Upper lobe of left lung (tissue), 6 donors: ENCODE measurements around the gene INO80D. TPM values are rescaled to one million over a fixed set of nuclear protein-coding genes. Genes with fewer than 3 reads are reported as not detected.

ENCODE experiments used
- ATAC-seq, 2 donors: fragments of 200-7000 bp; cut with Tn5 transposase; one replicate each; pipeline ENCODE4 v1.9.1; 2022; ENCODE audit warnings: mild to moderate bottlenecking in 2 of 2, moderate library complexity in 2 of 2; ENCODE audit not compliant: low FRiP score in 2 of 2
- DNase-seq, 2 donors: peaks; one replicate each; pipeline ENCODE4 v3.0.0-alpha.2; 2019 to 2020
- H3K27ac ChIP-seq, 4 donors: fragments of 200-600 bp; sonication (generic); one replicate each; pipeline ENCODE4 v1.5.1; 2016 to 2019
- H3K27me3 ChIP-seq, 4 donors: fragments of 200-600 bp; sonication (generic); one replicate each; pipeline ENCODE4 v1.5.1; 2017 to 2019
- H3K36me3 ChIP-seq, 4 donors: fragments of 200-600 bp; sonication (generic); one replicate each; pipeline ENCODE4 v1.5.1; 2016 to 2019
- H3K4me1 ChIP-seq, 4 donors: fragments of 200-600 bp; sonication (generic); one replicate each; pipeline ENCODE4 v1.5.1; 2018 to 2019
- H3K4me3 ChIP-seq, 4 donors: fragments of 200-600 bp; sonication (generic); one replicate each; pipeline ENCODE4 v1.5.1; 2017 to 2019; ENCODE audit warnings: mild to moderate bottlenecking in 2 of 4, moderate library complexity in 1 of 4
- H3K9me3 ChIP-seq, 4 donors: fragments of 200-600 bp; sonication (generic); one replicate each; pipeline ENCODE4 v1.5.1; 2018 to 2019
- EP300 ChIP-seq, 4 donors: sonication (generic); formaldehyde crosslinking; IDR thresholded peaks; one replicate each; pipeline ENCODE4 v1.5.1; 2017; ENCODE audit warnings: antibody characterized with exemption in 4 of 4, control low read depth in 2 of 4
- POLR2A ChIP-seq, 4 donors: fragments of 450-650 bp; IDR thresholded peaks; one replicate each; pipeline ENCODE4 v1.5.1; 2016 to 2017; ENCODE audit warnings: antibody characterized with exemption in 4 of 4, mild to moderate bottlenecking in 2 of 4
- POLR2AphosphoS5 ChIP-seq, 2 donors: sonication (generic); formaldehyde crosslinking; IDR thresholded peaks; one replicate each; pipeline ENCODE4 v1.5.1; 2017; ENCODE audit warnings: antibody characterized with exemption in 2 of 2
- WGBS, 2 donors: methylation state at CpG; one replicate each; pipeline ENCODE4 v1.1.5; 2017 to 2018; 5-methylcytosine and 5-hydroxymethylcytosine counted together
- total RNA-seq, 6 donors: library from RNA; depleted of rRNA in 4 of 6; stranded (reverse); fragments of >200 nt in 4 of 6; gene quantifications; one replicate each; pipeline versions ENCODE4 v1.1.0 to v1.2.1, GENCODE V29; 2016 to 2021
- TF ChIP-seq, protein P1 (sequence below), 6 experiments: fragments of 450-650 bp in 4 of 6; fragments of 200-600 bp in 2 of 6; sonication (generic) in 2 of 6; IDR thresholded peaks; one replicate each; pipeline ENCODE4 v1.5.1; 2016 to 2019; ENCODE audit warnings: antibody characterized with exemption in 6 of 6
- donor health status: DM: no; HTN: no; CAD: no; lungs with moderate emphysema.
- donor health status: DM: no; HTN: yes; CAD: no; lungs with severe emphysema.

INO80D gene
- total RNA-seq, 6 donors from 2014 or later = 13.0 to 50.3 (median 21.9) TPM

DNA sequence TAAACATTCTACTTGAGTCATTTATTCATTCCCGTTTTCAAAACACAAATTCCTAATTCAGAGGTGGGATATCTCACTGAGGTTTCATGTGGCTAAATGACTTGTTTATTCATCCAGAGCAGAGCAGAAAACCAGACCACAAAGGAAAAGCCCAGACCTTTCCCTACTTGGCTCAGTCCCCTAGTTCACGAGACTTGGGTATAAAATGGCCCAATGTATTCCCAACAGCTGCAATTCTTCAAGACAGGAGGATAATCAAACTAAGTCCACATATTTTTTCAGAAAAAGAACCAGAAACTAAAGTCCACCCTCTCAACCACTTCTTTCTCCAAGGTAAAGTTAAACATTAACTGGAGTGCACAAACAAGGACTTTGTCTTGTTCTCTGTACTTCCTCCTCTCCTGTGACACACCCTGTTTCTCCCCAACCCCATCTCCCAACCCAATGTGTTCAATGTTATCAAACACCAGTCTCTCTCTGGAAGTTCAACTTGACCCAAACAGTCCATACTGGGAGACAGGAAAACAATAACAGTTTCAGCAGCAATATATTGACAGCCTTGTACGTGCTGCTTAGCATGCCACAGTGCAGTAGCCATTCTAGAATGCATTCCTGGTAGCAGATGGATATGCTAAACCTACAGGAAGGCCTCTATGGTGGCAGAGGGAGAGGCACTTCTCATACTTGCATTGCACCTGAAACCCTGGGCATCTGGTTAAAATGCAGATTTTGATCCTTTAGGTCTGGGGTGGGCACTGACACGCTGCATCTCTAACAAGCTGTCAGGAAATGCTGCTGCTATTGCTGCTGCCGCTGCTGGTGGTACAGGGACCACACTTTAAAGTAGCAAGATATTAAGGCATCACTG is 110.7 kb downstream of the INO80D start:
- Histone ChIP-seq H3K36me3 (no peaks in the 10 kb centered on the region), H3K27me3 (no peaks in the 10 kb centered on the region), H3K27ac (peak overlapping the region in 3 of 4 donors; percentile 10 to 21 (median 16)), H3K9me3 (no peaks in the 10 kb centered on the region), H3K4me3 (no peak overlapping the region), H3K4me1 (peaks cover 0 to 13% (median 4%) of the 10 kb centered on the region in 4 donors)
- ATAC-seq = peak in 1 of 2 donors; percentile 79
- 53 to 60% methylated on average over 5 of the region's 5 CpGs for WGBS, 2 donors
- TF ChIP-seq POLR2A (IDR thresholded peaks at IDR 0.05) = no peak
- TF ChIP-seq EP300 (IDR thresholded peaks at IDR 0.05) = no peak
- no peak for TF ChIP-seq POLR2AphosphoS5 (IDR thresholded peaks at IDR 0.05)
- TF ChIP-seq, protein P1, sequence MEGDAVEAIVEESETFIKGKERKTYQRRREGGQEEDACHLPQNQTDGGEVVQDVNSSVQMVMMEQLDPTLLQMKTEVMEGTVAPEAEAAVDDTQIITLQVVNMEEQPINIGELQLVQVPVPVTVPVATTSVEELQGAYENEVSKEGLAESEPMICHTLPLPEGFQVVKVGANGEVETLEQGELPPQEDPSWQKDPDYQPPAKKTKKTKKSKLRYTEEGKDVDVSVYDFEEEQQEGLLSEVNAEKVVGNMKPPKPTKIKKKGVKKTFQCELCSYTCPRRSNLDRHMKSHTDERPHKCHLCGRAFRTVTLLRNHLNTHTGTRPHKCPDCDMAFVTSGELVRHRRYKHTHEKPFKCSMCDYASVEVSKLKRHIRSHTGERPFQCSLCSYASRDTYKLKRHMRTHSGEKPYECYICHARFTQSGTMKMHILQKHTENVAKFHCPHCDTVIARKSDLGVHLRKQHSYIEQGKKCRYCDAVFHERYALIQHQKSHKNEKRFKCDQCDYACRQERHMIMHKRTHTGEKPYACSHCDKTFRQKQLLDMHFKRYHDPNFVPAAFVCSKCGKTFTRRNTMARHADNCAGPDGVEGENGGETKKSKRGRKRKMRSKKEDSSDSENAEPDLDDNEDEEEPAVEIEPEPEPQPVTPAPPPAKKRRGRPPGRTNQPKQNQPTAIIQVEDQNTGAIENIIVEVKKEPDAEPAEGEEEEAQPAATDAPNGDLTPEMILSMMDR (IDR thresholded peaks at IDR 0.05) = no peak
- no peak for DNase-seq

DNA sequence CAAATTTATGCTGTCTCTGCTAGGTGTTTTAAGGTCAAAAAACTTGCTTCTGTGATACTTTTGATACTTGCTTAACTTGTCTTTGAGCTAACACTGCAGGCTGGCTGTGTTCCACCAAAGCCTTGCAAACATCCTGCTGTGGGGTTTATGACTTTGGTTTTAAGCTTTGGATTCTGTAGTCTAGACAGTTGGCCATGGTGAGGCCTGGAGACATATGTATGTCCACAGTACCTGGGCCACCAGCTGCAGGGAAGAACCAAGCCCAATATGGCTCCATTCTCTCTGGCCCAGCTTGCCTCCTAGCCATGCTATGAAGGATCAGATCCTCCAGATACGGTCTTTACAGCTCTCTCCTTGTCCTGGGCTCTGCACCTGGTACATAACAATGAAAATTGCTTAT is 113.9 kb downstream of the INO80D start:
- ATAC-seq = no peak
- peak in 1 of 2 donors; percentile 44 for DNase-seq
- Histone ChIP-seq H3K4me1 (peaks cover 0 to 13% (median 4%) of the 10 kb centered on the region in 4 donors), H3K9me3 (no peaks in the 10 kb centered on the region), H3K27ac (peak overlapping the region in 1 of 4 donors; percentile 26), H3K4me3 (no peak overlapping the region), H3K36me3 (no peaks in the 10 kb centered on the region), H3K27me3 (no peaks in the 10 kb centered on the region)
- 67 to 88% methylated on average over 1 of the region's 1 CpG for WGBS, 2 donors
- TF ChIP-seq POLR2A (IDR thresholded peaks at IDR 0.05) (no peak), POLR2AphosphoS5 (IDR thresholded peaks at IDR 0.05) (no peak), EP300 (IDR thresholded peaks at IDR 0.05) (no peak)
- TF ChIP-seq, protein P1 (IDR thresholded peaks at IDR 0.05) = no peak

DNA sequence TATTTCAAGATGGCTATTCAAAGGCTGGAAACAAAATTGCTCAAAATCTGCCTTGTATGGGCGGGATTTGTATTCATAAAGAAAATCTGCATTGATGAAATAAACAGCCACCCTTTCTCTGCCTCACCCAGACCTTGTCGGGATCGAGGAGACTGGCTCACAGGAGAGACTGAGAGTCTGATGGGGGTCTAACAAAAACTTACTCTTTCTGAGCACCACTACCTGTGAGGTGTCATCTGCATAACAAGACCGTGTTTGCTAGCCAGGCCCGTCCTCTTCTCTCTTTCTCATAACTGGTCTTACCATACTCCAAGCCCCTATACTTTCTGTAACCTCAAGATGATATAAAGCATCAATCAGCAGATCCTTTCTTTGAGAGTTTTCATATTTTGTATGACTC is 115.6 kb downstream of the INO80D start:
- ATAC-seq = no peak
- no peak for DNase-seq
- Histone ChIP-seq H3K4me3 (no peak overlapping the region), H3K36me3 (no peaks in the 10 kb centered on the region), H3K27me3 (no peaks in the 10 kb centered on the region), H3K4me1 (peaks cover 0 to 6% (median 1%) of the 10 kb centered on the region in 4 donors), H3K27ac (no peak overlapping the region), H3K9me3 (no peaks in the 10 kb centered on the region)
- TF ChIP-seq, protein P1 (IDR thresholded peaks at IDR 0.05) = no peak
- TF ChIP-seq POLR2A (IDR thresholded peaks at IDR 0.05) = no peak
- no peak for TF ChIP-seq POLR2AphosphoS5 (IDR thresholded peaks at IDR 0.05)
- no peak for TF ChIP-seq EP300 (IDR thresholded peaks at IDR 0.05)
- WGBS, 2 donors = 82 to 83% methylated on average over 5 of the region's 5 CpGs

DNA sequence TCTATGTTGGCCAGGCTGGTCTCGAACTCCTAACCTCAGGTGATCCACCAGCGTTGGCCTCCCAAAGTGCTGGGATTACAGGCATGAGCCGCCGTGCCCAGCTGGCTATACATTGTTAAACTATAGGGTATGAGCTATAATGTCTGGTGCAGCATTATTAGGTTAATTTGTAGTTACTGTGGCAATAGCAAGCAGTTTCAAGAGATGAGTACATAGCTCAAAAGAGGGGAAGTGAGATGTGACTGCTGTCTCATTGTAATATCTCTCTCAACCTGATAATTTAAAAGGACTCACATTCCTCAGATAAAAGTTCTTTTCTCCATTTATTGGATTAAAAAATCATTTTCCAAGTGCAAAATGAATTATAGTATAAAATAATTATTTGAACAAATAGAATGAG is 116.4 kb downstream of the INO80D start:
- Histone ChIP-seq H3K36me3 (no peaks in the 10 kb centered on the region), H3K27me3 (no peaks in the 10 kb centered on the region), H3K4me1 (peaks cover 0 to 5% (median 0%) of the 10 kb centered on the region in 4 donors), H3K27ac (no peak overlapping the region), H3K4me3 (no peak overlapping the region), H3K9me3 (no peaks in the 10 kb centered on the region)
- ATAC-seq (no peak), DNase-seq (no peak)
- TF ChIP-seq POLR2A (IDR thresholded peaks at IDR 0.05) (no peak), EP300 (IDR thresholded peaks at IDR 0.05) (no peak), POLR2AphosphoS5 (IDR thresholded peaks at IDR 0.05) (no peak)
- TF ChIP-seq, protein P1 (IDR thresholded peaks at IDR 0.05) = no peak
- 88 to 94% methylated on average over 4 of the region's 4 CpGs for whole genome bisulfite sequencing, 2 donors
